Activated CD8-positive, alpha-beta T cell treated with anti-CD3 and anti-CD28 coated beads, Interleukin-2, amount 10 ng/mL, durations not matched to agents 7 days and 5 days (primary cell): ENCODE measurements around the gene AMFR. TPM values are rescaled to one million over a fixed set of nuclear protein-coding genes. Genes with fewer than 3 reads are reported as not detected.

Source experiments
- ATAC-seq: fragments of 150-1000 bp; cut with Tn5 transposase; one replicate; pipeline ENCODE4 v1.10.0; 2021; ENCODE audit warnings: moderate library complexity
- CTCF ChIA-PET: fragments of 350-600 bp; sonication (Branson Sonifier 250); formaldehyde crosslinking; loops from one replicate; lab custom pipeline; 2021; ENCODE audit warnings: antibody characterized with exemption; lab: Charles Lee
- POLR2A ChIA-PET: fragments of 350-600 bp; sonication (Branson Sonifier 250); formaldehyde crosslinking; loops from one replicate; lab custom pipeline; 2021; ENCODE audit warnings: antibody characterized with exemption; lab: Charles Lee
- DNase-seq: peaks from one replicate; pipeline ENCODE4 v3.0.0-alpha.2; 2020
- H3K27ac Mint-ChIP-seq: one replicate; pipeline ENCODE4 v1.8.0; 2021; ENCODE audit warnings: mild to moderate bottlenecking, mixed read lengths
- H3K27me3 Mint-ChIP-seq: one replicate; pipeline ENCODE4 v1.8.0; 2021; ENCODE audit warnings: low read depth, mixed read lengths
- H3K36me3 Mint-ChIP-seq: one replicate; pipeline ENCODE4 v1.8.0; 2021; ENCODE audit warnings: low read depth, mixed read lengths
- H3K4me1 Mint-ChIP-seq: one replicate; pipeline ENCODE4 v1.8.0; 2021; ENCODE audit warnings: low read depth, mixed read lengths
- H3K4me3 Mint-ChIP-seq: one replicate; pipeline ENCODE4 v1.8.0; 2021; ENCODE audit warnings: mild to moderate bottlenecking, mixed read lengths
- H3K9me3 Mint-ChIP-seq: one replicate; pipeline ENCODE4 v1.8.0; 2022; ENCODE audit warnings: mixed read lengths; ENCODE audit not compliant: insufficient read depth
- total RNA-seq, 2 experiments: library from RNA; stranded (reverse); gene quantifications; one replicate each; pipeline ENCODE4 v1.2.3, GENCODE V29; 2021

AMFR gene
- 10 to 100 TPM; 39.0 to 47.5 TPM for total RNA-seq

DNA sequence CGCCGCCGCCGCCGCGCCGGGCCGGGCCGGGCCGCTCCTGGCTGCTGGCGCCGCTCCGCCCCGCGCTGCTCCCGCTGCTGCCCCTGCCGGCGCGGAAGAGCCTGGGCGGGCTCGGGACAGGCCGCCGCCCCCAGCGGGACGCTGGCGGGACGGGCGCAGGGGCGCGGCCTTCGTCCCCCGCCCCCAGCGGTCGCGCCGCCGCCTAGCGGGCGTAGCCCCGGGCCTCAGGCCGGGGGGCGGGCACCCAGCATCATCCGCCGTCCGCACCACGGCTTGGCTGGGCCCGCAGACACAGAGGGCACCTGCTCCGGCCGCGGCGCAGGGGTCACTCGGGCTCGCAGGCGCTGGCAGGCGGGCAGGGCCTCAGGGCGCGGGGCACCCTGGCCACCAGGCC is at the start of gene AMFR:
Gene AMFR, minus strand, starts transcription at position 107 of the 394 bp plus-strand sequence. CDS start 218 bp downstream, outside the sequence.
- CTCF ChIA-PET: interaction anchor here (2.0 kb wide), 1 partner anchor 11 kb away, joined by 5 read pairs; no protein-coding TSS in a partner anchor

DNA sequence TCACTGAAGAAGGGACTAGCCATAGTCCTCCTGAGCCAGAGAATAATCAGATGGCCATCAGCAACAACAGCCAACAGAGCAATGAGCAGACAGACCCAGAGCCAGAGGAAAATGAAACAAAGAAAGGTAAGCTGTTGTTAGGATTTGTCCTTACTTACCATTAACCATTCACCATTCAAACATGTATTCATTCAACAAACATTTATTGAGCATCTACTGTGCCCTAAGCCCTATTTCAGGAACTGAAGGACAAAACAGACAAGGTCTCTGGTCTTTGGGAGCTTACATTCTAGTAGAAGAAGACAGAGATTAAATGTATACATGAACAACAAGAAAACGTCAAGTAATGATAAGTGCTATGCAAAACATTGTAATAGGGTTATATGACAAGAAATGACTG is 45.3 kb upstream of the AMFR start:
- Mint-ChIP-seq H3K4me1 (no peaks in the 10 kb centered on the region), H3K27ac (no peak overlapping the region), H3K4me3 (no peak overlapping the region), H3K9me3 (no peaks in the 10 kb centered on the region), H3K27me3 (no peaks in the 10 kb centered on the region), H3K36me3 (peaks cover 65% of the 10 kb centered on the region)
- DNase-seq (no peak), ATAC-seq (no peak)
- ChIA-PET POLR2A (interaction anchor here (0.9 kb wide), 1 partner anchor 9 kb away, joined by 3 read pairs; no protein-coding TSS in a partner anchor), CTCF (interaction anchor here (1.2 kb wide), 1 partner anchor 18 kb away, joined by 3 read pairs; no protein-coding TSS in a partner anchor)

More for the DNA sequence above, at the start of gene AMFR:
- ATAC-seq: peak; percentile 99
- peak within 1 kb of the TSS; percentile 78 for H3K27ac Mint-ChIP-seq
- DNase-seq: peak; percentile 67
- POLR2A ChIA-PET: interaction anchor here (1.0 to 1.4 kb wide), 2 partner anchors 26 kb away, joined by 3 to 5 read pairs; partner anchors contain the start of genes NUDT21 and OGFOD1
- H3K9me3 Mint-ChIP-seq: no peaks in the 10 kb centered on the region
- peak within 1 kb of the TSS; percentile 91 for H3K4me3 Mint-ChIP-seq
- H3K4me1 Mint-ChIP-seq: peaks cover 41% of the 10 kb centered on the region
- peaks cover 8% of the 10 kb centered on the region for H3K36me3 Mint-ChIP-seq
- no peaks in the 10 kb centered on the region for H3K27me3 Mint-ChIP-seq

DNA sequence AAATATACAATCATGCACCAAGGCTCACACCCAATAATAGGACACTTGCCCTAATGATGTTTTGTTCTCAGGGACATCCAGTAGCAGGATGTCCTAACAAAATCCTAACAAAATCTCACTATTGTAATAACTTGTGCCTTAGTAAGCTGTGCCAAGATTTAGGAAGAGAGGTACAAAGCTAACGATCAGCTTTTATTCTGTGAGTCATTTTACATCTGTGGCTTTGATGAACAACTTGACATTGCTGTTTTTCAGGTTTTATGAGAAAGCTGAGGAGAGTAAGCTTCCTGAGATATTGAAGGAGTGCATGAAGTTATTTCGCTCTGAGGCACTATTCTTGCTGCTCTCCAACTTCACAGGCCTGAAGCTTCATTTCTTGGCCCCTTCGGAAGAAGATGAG is 44.9 kb upstream of the AMFR start:
- peaks cover 65% of the 10 kb centered on the region for H3K36me3 Mint-ChIP-seq
- H3K27ac Mint-ChIP-seq: no peak overlapping the region
- DNase-seq (no peak), ATAC-seq (no peak)
- ChIA-PET CTCF (interaction anchor here (1.2 kb wide), 1 partner anchor 18 kb away, joined by 3 read pairs; no protein-coding TSS in a partner anchor), POLR2A (no interaction called here)
- H3K4me3 Mint-ChIP-seq: no peak overlapping the region
- H3K4me1 Mint-ChIP-seq: no peaks in the 10 kb centered on the region
- H3K27me3 Mint-ChIP-seq: no peaks in the 10 kb centered on the region
- no peaks in the 10 kb centered on the region for H3K9me3 Mint-ChIP-seq

DNA sequence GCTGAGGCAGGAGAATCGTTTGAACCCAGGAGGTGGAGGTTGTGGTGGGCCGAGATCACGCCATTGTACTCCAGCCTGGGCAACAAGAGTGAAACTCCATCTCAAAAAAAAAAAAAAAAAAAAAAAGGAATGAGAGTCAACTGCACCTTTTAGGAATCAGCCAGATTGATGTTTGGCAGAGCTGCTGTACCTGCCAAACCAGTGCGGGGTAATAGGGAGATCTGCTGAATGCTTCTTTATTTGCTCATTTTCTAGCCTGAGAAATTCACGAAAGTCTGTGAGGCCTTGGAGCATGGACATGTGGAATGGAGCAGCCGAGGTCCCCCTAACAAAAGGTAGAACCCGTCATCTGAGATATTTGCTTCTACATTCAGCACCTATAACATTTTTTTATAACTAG is 44.4 kb upstream of the AMFR start:
- DNase-seq: no peak
- no peak for ATAC-seq
- Mint-ChIP-seq H3K4me1 (no peaks in the 10 kb centered on the region), H3K27me3 (no peaks in the 10 kb centered on the region), H3K36me3 (peaks cover 63% of the 10 kb centered on the region), H3K9me3 (no peaks in the 10 kb centered on the region), H3K4me3 (no peak overlapping the region), H3K27ac (no peak overlapping the region)
- CTCF ChIA-PET: no interaction called here
- POLR2A ChIA-PET: no interaction called here

DNA sequence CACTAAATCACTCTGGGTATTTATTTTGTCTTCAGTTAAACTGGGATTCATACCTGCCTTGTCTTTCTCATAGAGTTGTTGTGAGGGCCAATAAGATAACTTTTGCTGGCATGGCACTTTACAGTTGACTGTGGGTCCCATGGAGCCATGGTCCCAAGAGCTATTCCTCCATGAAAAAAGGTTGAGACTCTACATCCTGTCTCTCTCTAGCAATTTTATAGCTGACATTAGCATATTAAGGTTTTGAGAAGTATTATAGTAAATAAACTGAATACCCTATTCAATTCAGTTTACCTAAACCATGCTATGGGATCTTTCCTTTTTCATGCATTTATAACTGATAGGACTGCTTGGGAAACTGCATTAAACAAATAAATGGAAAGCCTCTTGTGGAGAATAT is 43.5 kb upstream of the AMFR start:
- Mint-ChIP-seq H3K27ac (no peak overlapping the region), H3K27me3 (no peaks in the 10 kb centered on the region), H3K4me1 (no peaks in the 10 kb centered on the region), H3K9me3 (no peaks in the 10 kb centered on the region), H3K36me3 (peaks cover 69% of the 10 kb centered on the region), H3K4me3 (no peak overlapping the region)
- DNase-seq (no peak), ATAC-seq (no peak)
- ChIA-PET POLR2A (no interaction called here), CTCF (interaction anchor here (0.6 to 1.0 kb wide), 3 partner anchors 11 to 14 kb away, joined by 3 to 4 read pairs (median 3); no protein-coding TSS in a partner anchor)

DNA sequence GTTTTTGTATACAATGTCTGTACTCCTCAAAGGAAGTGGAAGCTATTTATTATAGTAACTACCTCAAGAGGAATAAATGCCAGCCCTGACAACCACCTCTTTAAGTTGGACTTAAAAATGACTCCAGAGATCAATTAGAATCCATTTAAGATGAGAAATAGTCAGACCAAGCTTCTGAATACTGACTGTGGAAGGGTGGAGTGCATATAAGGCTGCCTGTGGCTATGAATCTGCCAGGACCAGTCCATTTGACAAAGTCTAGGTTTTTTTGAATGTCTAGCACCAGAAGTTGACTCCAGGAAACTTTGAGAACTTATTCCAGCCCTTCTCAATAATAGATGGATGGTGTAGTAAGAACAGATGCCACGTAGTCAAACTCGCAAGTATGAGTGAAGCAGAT is 41.0 kb upstream of the AMFR start:
- CTCF ChIA-PET: no interaction called here
- peaks cover 69% of the 10 kb centered on the region for H3K36me3 Mint-ChIP-seq
- POLR2A ChIA-PET: no interaction called here

DNA sequence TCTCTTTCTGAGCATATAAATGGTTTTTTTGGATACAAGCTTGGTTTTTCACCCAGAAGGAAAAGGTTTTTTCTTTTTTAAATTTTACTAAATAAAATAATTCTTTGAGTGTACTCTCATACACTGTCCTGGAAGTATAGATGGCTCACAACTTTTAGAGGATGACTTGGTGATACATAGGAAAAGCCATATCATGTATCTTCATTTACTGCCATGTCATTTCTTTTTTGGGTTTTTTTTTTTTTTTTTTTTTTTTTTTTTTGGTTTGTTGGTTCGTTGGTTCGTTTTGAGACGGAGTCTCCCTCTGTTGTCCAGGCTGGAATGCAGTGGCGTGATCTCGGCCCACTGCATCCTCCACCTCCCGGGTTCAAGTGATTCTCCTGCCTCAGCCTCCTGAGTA is 37.8 kb upstream of the AMFR start:
- Mint-ChIP-seq H3K4me3 (no peak overlapping the region), H3K27ac (no peak overlapping the region), H3K36me3 (peaks cover 64% of the 10 kb centered on the region), H3K27me3 (no peaks in the 10 kb centered on the region), H3K9me3 (no peaks in the 10 kb centered on the region), H3K4me1 (no peaks in the 10 kb centered on the region)
- no peak for DNase-seq
- ATAC-seq: no peak
- ChIA-PET CTCF (no interaction called here), POLR2A (interaction anchor here (0.6 to 2.1 kb wide), 2 partner anchors 12 to 248 kb away, joined by 4 to 5 read pairs; partner anchors contain the start of genes NUDT21 and OGFOD1)

More for the DNA sequence above, 41.0 kb upstream of the AMFR start:
- DNase-seq: no peak
- ATAC-seq: no peak
- H3K27me3 Mint-ChIP-seq: no peaks in the 10 kb centered on the region
- H3K27ac Mint-ChIP-seq: no peak overlapping the region
- H3K9me3 Mint-ChIP-seq: no peaks in the 10 kb centered on the region
- no peaks in the 10 kb centered on the region for H3K4me1 Mint-ChIP-seq
- H3K4me3 Mint-ChIP-seq: no peak overlapping the region

DNA sequence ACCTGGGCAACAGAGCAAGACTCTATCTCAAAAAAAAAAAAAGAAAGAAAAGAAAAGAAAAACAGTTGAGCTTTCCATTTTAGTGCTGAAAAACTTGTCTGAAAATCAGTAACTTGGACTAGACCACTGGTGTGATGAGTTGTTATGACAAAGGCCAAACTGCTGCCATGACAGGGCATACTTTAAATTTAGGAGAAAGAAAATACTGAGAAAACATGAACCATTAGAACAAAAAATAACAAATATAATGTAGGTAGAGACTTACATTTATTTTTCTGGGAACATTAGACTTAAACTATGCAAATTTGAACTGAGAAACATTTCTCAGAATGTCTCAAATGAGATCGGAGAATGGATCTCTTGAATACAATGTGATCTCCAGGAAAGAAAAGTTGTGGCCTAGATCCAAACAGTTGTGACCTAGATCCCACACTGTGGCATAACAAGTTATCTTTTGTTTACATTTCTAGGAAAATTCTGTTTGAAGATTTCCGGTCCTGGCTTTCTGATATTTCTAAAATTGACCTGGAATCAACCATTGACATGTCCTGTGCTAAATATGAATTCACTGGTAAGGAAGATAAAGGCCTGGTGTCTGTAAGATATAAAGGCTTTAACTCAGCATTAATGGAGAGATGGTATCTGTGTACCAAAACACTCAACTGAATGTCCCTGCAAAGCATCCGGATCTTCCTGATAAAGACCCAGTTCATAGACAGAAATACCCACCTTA is 36.9 kb upstream of the AMFR start:
- H3K4me3 Mint-ChIP-seq: no peak overlapping the region

DNA sequence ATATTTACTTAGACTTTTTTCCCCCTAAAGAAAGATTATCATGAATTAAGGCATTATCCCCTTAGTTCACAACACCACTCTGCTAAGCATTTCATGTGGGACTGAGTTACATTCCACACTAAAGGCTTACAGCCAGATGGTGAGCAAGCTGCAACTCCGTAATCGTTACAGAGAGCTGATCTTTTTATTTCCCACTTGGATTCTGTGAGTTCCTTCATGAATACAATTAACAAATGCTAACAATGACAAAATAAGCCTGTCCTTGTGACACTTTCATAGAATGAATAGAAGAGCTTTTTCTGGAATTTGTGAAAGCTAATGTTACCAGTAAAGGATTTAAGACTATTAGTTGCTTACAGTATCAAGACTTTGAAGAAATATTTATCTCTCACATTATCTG is 34.8 kb upstream of the AMFR start:
- DNase-seq: no peak
- peaks cover 65% of the 10 kb centered on the region for H3K36me3 Mint-ChIP-seq
- H3K9me3 Mint-ChIP-seq: no peaks in the 10 kb centered on the region
- H3K4me3 Mint-ChIP-seq: no peak overlapping the region
- ChIA-PET CTCF (interaction anchor here (0.9 to 2.3 kb wide), 2 partner anchors 9 to 140 kb away, joined by 4 to 6 read pairs; partner anchors contain the start of genes NUDT21 and OGFOD1), POLR2A (interaction anchor here (2.5 kb wide), 1 partner anchor 9 kb away, joined by 6 read pairs; the partner anchor contains the start of genes NUDT21 and OGFOD1)
- no peak overlapping the region for H3K27ac Mint-ChIP-seq
- H3K4me1 Mint-ChIP-seq: peaks cover 9% of the 10 kb centered on the region
- no peaks in the 10 kb centered on the region for H3K27me3 Mint-ChIP-seq
- ATAC-seq: no peak

More for the DNA sequence above, 36.9 kb upstream of the AMFR start:
- Mint-ChIP-seq H3K36me3 (peaks cover 62% of the 10 kb centered on the region), H3K27ac (no peak overlapping the region), H3K9me3 (no peaks in the 10 kb centered on the region), H3K27me3 (no peaks in the 10 kb centered on the region), H3K4me1 (no peaks in the 10 kb centered on the region)
- no peak for DNase-seq
- no peak for ATAC-seq
- ChIA-PET CTCF (no interaction called here), POLR2A (interaction anchor here (1.1 kb wide), 1 partner anchor 9 kb away, joined by 3 read pairs; no protein-coding TSS in a partner anchor)

DNA sequence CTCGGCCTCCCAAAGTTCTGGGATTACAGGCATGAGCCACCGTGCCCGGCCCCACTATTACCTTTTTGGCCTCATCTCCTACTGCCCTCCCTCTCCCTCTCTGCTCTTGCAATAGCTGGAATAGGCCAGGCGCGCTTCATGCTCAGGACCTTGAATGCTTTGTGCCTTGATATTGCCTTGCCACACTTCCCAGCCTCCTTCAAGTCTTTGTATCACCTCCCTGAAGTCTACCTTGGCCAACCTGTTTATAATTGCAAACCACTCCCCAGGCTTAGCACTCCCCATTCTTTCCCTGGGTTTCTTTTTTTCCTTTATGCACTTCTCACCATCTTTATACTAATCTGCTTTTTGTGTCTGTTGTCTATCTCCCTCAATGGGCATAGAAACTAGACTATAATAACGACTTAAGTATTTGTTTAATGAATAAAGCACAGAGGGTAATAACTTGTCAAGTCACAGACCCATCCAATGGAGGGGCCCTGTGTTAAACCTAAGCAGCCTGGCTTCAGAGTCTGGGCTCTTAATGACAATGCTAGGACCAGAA is 32.7 kb upstream of the AMFR start:
- H3K27ac Mint-ChIP-seq: no peak overlapping the region

DNA sequence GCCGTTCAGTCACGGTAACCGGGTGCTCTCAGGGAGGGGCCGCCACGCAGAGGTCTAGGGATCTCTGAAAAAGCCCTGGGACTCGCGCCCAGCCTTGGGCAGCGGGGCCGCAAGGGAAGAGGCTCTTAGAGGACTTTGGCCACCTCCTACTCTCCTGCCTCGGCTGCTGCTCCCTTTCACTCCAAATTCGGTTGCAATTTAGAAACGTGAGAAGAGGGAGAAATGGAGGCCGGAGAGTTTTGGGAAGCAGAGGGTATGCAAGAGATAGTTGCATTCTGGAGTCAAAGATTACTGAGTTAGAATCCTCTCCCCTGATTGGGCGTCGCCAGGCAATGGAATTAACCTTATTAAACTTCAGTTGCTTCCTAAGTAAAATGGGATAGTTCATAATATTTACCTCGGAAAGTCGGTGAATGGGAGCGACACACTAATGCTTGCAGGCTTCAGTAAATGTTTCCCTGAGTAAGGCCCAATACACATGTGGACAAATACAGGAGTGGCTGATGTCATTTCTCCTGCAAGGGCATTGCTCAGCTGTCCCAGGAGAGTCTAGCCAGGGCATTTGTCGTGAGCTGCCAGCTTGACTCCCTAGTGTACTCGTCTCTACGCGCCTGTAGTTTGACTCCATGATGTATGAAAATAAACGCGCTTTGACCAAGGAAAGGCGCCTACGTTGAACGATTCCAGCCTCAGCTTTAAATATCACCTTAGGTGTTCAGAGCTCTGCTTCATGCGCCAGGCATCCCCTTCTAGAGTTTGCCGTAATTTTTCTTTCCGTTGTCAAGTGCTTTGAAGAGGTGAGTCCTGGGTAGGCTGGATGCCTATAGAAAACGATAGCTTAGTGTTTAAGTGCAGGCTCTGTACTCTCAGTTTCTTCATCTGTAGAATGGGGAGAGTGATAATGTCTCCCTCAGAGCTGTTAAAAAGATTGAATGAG is 26.7 kb upstream of the AMFR start:
- Mint-ChIP-seq H3K27ac (peak overlapping the region; percentile 93), H3K27me3 (no peaks in the 10 kb centered on the region), H3K4me3 (peak overlapping the region; percentile 90), H3K4me1 (peaks cover 54% of the 10 kb centered on the region), H3K36me3 (peaks cover 57% of the 10 kb centered on the region), H3K9me3 (no peaks in the 10 kb centered on the region)
- ChIA-PET CTCF (interaction anchor here (1.0 to 3.8 kb wide), 5 partner anchors 8 to 250 kb away, joined by 3 to 15 read pairs (median 6); no protein-coding TSS in a partner anchor), POLR2A (interaction anchor here (0.6 to 1.4 kb wide), 7 partner anchors 9 to 95 kb away, joined by 3 to 6 read pairs (median 4); partner anchors contain the start of gene AMFR)
- ATAC-seq (peak; percentile 53), DNase-seq (peak; percentile 35)

More for the DNA sequence above, 32.7 kb upstream of the AMFR start:
- Mint-ChIP-seq H3K4me1 (peaks cover 13% of the 10 kb centered on the region), H3K27me3 (no peaks in the 10 kb centered on the region), H3K9me3 (no peaks in the 10 kb centered on the region), H3K4me3 (no peak overlapping the region), H3K36me3 (peaks cover 67% of the 10 kb centered on the region)
- ATAC-seq: no peak
- CTCF ChIA-PET: no interaction called here
- no peak for DNase-seq
- POLR2A ChIA-PET: no interaction called here
